Fibroblast of the aortic adventitia (primary cell): Measurements from ENCODE around the gene RASGEF1C. TPM values are rescaled to one million over a fixed set of nuclear protein-coding genes. Genes with fewer than 3 reads are reported as not detected.

ENCODE experiments used
- total RNA-seq: library from RNA; depleted of rRNA; stranded (reverse); fragments of >200 nt; gene quantifications from 2 replicates; pipeline ENCODE4 v1.2.3, GENCODE V29; 2012; ENCODE audit warnings: low replicate concordance

RASGEF1C gene
- total RNA-seq, 1 donor = not detected

Other genes starting within 250 kb of the RASGEF1C start
- 21.7 and 27.3 TPM in 2 replicates for gene RNF130, start 137.5 kb downstream of the RASGEF1C start, total RNA-seq
- 19.1 and 33.4 TPM in 2 replicates for gene MAPK9, start 82.9 kb upstream of the RASGEF1C start, total RNA-seq
- gene GFPT2, start 144.1 kb upstream of the RASGEF1C start, total RNA-seq = 54.4 and 69.8 TPM in 2 replicates